HCT116 (cell line): Measurements from ENCODE around the gene HMGXB3.

ENCODE experiments used
- CEBPB ChIP-seq: IDR thresholded peaks from 2 replicates; pipeline ENCODE4 v1.6.1; 2012; ENCODE audit warnings: low read depth
- CTCF ChIP-seq, 3 experiments: fragments of 200-600 bp in 1 of 3; sonication (generic) in 1 of 3; IDR thresholded peaks in 2 of 3; conservative IDR thresholded peaks in 1 of 3; 2 replicates each; pipeline ENCODE4 v1.5.1; 2012 to 2017; ENCODE audit warnings: low read depth in 2 of 3, low read length in 2 of 3, antibody characterized with exemption in 1 of 3, borderline replicate concordance in 1 of 3, control low read depth in 1 of 3, mild to moderate bottlenecking in 1 of 3, mixed read lengths in 1 of 3, mixed run types in 1 of 3, moderate library complexity in 1 of 3; ENCODE audit not compliant: insufficient read depth in 1 of 3
- EZH2 ChIP-seq: fragments of 200-600 bp; sonication (generic); IDR thresholded peaks from 2 replicates; pipeline ENCODE4 v1.6.1; 2017; ENCODE audit warnings: antibody characterized with exemption, mixed run types
- POLR2A ChIP-seq: IDR thresholded peaks from 2 replicates; pipeline ENCODE4 v1.7.0; 2011; ENCODE audit warnings: borderline replicate concordance; ENCODE audit not compliant: insufficient read depth, insufficient read length; ENCODE audit errors: extremely low read depth
- POLR2AphosphoS5 ChIP-seq: IDR thresholded peaks from 2 replicates; pipeline ENCODE4 v1.6.1; 2011; ENCODE audit warnings: mild to moderate bottlenecking, low read depth, low read length, moderate library complexity
- REST ChIP-seq: IDR thresholded peaks from 2 replicates; pipeline ENCODE4 v1.6.1; 2012; ENCODE audit warnings: low read depth
- SRF ChIP-seq: IDR thresholded peaks from 2 replicates; pipeline ENCODE4 v1.6.1; 2012; ENCODE audit warnings: low read depth
- TCF7L2 ChIP-seq: IDR thresholded peaks from 2 replicates; pipeline ENCODE4 v1.7.0; 2011; ENCODE audit warnings: borderline replicate concordance, inconsistent platforms; ENCODE audit not compliant: insufficient read depth, insufficient read length; ENCODE audit errors: extremely low read depth
- ZNF274 ChIP-seq: fragments of 200-500 bp; sonication (Bioruptor generic); IDR thresholded peaks from 2 replicates; pipeline ENCODE4 v1.6.1; 2014; ENCODE audit warnings: mild to moderate bottlenecking, low read depth, low read length, inconsistent platforms

- TF ChIP-seq EZH2 (no peak), SRF (no peak), CEBPB (no peak), CTCF (IDR thresholded peaks at IDR 0.05 in 2 of 3, conservative IDR thresholded peaks at IDR 0.05 in 1 of 3; ENCODE audit: borderline replicate concordance in 1 of 3, insufficient read depth in 1 of 3, low read depth in 2 of 3, low read length in 2 of 3) (no peak), ZNF274 (no peak), POLR2AphosphoS5 (no peak), POLR2A (no peak), REST (no peak), TCF7L2 (no peak)
These were observed 4.2 kb upstream of the HMGXB3 start for GRCh38 chr5:149996205-149996890.
